ENCODE data around the gene ALPK1.

Gene ALPK1

GRCh38 chr4:112296949-112297880 is at the start of gene ALPK1:
Gene ALPK1, plus strand, starts transcription at chr4:112297369.
- DNase-seq (ENCODE audit: extremely low read depth, insufficient read length), result no peak
- Histone ChIP-seq H3K36me3 (ENCODE audit: control insufficient read depth, insufficient read depth, low read length) (no peaks in the 10 kb centered on the region), H3K27me3 (replicated peaks; ENCODE audit: control insufficient read depth, insufficient read depth, low read length) (no peaks in the 10 kb centered on the region), H3K4me3 (replicated peaks; ENCODE audit: low read depth, low read length) (peak within 1 kb of the TSS; percentile 62)
- TF ChIP-seq CTCF (IDR thresholded peaks at IDR 0.05; ENCODE audit: insufficient read depth, low read length, poor library complexity, severe bottlenecking), result no peak

- no peaks in the 10 kb centered on the region for H3K36me3 ChIP-seq (ENCODE audit: control insufficient read depth, insufficient read depth, low read length)
- DNase-seq (ENCODE audit: extremely low read depth, insufficient read length), result no peak
- H3K27me3 ChIP-seq (replicated peaks; ENCODE audit: control insufficient read depth, insufficient read depth, low read length), result no peaks in the 10 kb centered on the region
- H3K4me3 ChIP-seq (replicated peaks; ENCODE audit: low read depth, low read length), result no peak overlapping the region
- no peak for TF ChIP-seq CTCF (IDR thresholded peaks at IDR 0.05; ENCODE audit: insufficient read depth, low read length, poor library complexity, severe bottlenecking)
These were observed 46.0 kb upstream of the ALPK1 start for GRCh38 chr4:112251019-112251643.

GRCh38 chr4:112252234-112252633 is 44.9 kb upstream of the ALPK1 start:
- Histone ChIP-seq H3K4me3 (replicated peaks; ENCODE audit: low read depth, low read length) (no peak overlapping the region), H3K27me3 (replicated peaks; ENCODE audit: control insufficient read depth, insufficient read depth, low read length) (no peaks in the 10 kb centered on the region), H3K36me3 (ENCODE audit: control insufficient read depth, insufficient read depth, low read length) (no peaks in the 10 kb centered on the region; the same call in 1 of the 2 replicates)
- DNase-seq (ENCODE audit: extremely low read depth, insufficient read length), result no peak
- TF ChIP-seq CTCF (IDR thresholded peaks at IDR 0.05; ENCODE audit: insufficient read depth, low read length, poor library complexity, severe bottlenecking), result no peak

GRCh38 chr4:112253382-112254000 is 43.7 kb upstream of the ALPK1 start:
- Histone ChIP-seq H3K4me3 (replicated peaks; ENCODE audit: low read depth, low read length) (no peak overlapping the region), H3K27me3 (replicated peaks; ENCODE audit: control insufficient read depth, insufficient read depth, low read length) (no peaks in the 10 kb centered on the region), H3K36me3 (ENCODE audit: control insufficient read depth, insufficient read depth, low read length) (no peaks in the 10 kb centered on the region; the same call in 1 of the 2 replicates)
- no peak for TF ChIP-seq CTCF (IDR thresholded peaks at IDR 0.05; ENCODE audit: insufficient read depth, low read length, poor library complexity, severe bottlenecking)
- no peak for DNase-seq (ENCODE audit: extremely low read depth, insufficient read length)

- no peaks in the 10 kb centered on the region for H3K27me3 ChIP-seq (replicated peaks; ENCODE audit: control insufficient read depth, insufficient read depth, low read length)
- no peak for DNase-seq (ENCODE audit: extremely low read depth, insufficient read length)
- no peak overlapping the region for H3K4me3 ChIP-seq (replicated peaks; ENCODE audit: low read depth, low read length)
- no peaks in the 10 kb centered on the region; the same call in 1 of the 2 replicates for H3K36me3 ChIP-seq (ENCODE audit: control insufficient read depth, insufficient read depth, low read length)
- TF ChIP-seq CTCF (IDR thresholded peaks at IDR 0.05; ENCODE audit: insufficient read depth, low read length, poor library complexity, severe bottlenecking), result no peak
These were observed 40.1 kb upstream of the ALPK1 start for GRCh38 chr4:112257098-112257497.

Measured in GM06990 (cell line).